Cardiac fibroblast (primary cell): Measurements from ENCODE around the gene PCDHA1.
A peak's percentile ranks its signal among the peaks of the same experiment; 100 is the strongest.

Experiments
- DNase-seq, 2 donors: peaks; one replicate each; pipeline versions ENCODE4 v3.0.0 to v3.0.0-alpha.2; 2010; ENCODE audit warnings: low read depth in 2 of 2
- H3K4me3 ChIP-seq, 2 donors: replicated peaks in 1 of 2; 1 replicate in 1 of 2; 2 replicates in 1 of 2; pipeline ENCODE4 v1.5.1; 2011; ENCODE audit warnings: low read depth in 2 of 2, low read length in 2 of 2, mild to moderate bottlenecking in 2 of 2, moderate library complexity in 1 of 2
- CTCF ChIP-seq: IDR thresholded peaks from one replicate; pipeline ENCODE4 v1.5.1; 2011; ENCODE audit warnings: low read depth, mild to moderate bottlenecking, low read length, inconsistent platforms

Gene PCDHA1

DNA sequence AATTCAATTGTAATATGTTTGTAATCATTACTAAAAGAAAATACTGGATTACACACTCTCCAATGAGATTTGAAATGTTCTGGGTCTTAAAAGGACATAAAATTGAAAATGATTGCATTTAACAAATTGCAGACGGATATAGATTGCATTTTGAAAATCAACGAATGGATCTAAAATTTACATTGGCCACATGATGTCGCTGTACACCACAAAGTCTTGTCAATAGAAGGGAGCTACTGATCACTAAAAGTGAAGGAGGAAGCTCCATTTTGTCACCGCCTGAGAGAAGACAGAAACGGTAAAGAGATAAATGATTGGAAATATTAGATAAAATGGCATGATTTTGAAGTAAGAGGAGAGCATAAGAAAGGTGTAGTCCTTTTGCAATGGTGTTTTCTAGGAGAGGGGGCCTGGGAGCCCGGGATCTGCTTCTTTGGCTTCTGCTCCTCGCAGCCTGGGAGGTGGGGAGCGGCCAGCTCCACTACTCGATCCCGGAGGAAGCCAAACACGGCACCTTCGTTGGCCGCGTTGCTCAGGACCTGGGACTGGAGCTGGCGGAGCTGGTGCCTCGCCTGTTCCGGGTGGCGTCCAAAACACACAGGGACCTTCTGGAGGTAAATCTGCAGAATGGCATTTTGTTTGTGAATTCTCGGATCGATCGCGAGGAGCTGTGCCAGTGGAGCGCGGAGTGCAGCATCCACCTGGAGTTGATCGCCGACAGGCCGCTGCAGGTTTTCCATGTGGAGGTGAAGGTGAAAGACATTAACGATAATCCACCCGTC, at the start of gene PCDHA1:
TSS of gene PCDHA1 (plus strand) at position 236 of the 782 bp plus-strand sequence.
- H3K4me3 ChIP-seq: no peak within 1 kb of the TSS
- no peak for DNase-seq
- TF ChIP-seq CTCF: no peak

- no peak overlapping the region for H3K4me3 ChIP-seq
- no peak for TF ChIP-seq CTCF
- DNase-seq: no peak
Measured at GRCh38 chr5:140737486-140737885, 48.5 kb upstream of the PCDHA1 start.

DNA sequence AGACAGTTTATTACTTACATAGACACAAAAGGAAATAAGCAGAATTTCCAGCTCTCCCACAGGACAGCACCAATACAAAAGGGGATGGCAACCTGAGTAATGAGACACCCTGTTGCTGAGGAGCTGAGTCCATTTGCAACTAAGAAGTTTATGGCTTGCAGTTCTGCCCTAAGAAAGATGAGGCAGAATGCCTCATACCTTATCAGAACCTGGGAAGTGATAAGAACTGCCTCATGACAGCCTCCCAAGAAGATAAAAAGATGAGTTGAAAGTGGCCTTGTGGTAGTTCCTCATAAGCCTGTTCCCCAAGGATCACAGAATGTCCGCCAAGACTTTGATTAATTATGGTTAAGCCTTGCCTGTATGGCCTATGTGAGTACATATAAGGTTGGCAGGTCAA, 44.0 kb upstream of the PCDHA1 start:
- DNase-seq: no peak
- no peak for TF ChIP-seq CTCF
- no peak overlapping the region for H3K4me3 ChIP-seq

DNA sequence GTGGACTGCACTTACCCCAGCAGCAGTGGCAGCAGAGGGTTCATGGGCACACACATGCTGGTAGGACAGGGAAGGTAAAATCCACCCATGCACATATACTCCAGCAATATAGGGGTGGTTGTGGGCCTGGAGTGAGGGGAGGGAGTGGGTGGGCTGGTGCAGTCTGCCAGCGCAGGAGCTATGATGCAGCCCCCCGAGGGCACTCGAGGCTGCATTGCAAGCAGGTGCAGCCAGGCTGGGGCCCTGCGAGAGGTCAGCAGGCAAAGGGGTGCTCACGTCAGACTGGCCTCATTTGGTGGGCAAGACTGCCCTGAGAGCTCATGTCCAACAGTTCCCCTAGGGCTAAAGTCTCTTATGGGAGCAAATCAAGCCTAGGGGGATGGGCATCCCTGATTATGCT, 32.4 kb upstream of the PCDHA1 start:
- DNase-seq: no peak
- no peak overlapping the region for H3K4me3 ChIP-seq
- TF ChIP-seq CTCF: no peak

DNA sequence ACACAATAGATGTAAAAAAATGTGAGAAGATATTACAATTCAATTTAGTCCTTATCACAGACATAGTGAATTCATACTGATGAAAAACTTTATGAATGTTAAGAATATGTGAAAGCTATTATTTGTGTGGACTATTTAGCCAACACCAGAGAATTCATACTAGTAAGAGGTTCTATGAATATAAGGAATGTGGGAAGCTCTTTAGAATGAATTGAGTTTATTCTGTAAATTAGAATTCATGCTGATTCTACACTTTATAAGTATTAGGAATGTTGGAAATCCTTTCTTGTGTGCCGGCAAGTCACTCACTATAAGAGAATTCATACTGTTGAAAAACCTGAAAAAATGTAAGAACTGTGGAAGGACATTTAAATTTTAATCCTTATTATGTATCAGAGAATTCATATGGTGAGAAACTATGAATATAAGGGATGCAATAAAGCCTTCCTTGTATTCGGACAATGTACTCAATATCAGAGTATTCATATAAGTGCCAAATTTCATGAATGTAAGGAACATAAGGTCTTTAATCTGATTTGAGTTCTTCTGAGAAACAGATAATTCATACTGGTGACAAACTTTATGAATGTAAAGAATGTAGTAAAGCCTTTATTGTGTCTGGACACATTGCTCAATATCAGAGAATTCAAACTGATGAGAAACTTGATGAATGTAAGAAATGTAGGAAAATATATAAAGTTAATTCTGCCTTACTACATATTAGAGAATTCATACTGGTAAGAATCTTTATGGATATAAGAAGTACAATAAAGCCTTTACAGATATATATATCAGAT, 21.6 kb upstream of the PCDHA1 start:
- peak in 1 of 2 donors; percentile 13 for DNase-seq

DNA sequence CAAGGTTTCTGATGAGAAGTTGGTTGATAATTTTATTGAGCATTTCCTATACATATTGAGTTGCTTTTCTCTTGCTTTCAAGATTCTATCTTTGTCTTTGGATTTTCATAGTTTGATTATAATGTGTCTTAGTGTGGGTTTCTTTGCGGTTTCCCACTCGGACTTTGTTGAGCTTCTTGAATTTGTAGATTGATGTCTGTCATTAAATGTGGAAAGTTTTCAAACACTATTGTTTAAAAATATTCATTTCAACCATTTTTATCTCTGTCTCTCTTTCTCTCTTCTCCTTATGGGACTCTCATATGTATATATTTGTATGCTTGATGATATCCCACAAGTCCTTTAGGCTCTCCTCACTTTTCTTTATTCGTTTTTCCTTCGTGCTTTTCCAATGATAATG, 18.5 kb upstream of the PCDHA1 start:
- H3K4me3 ChIP-seq: no peak overlapping the region
- no peak for DNase-seq
- TF ChIP-seq CTCF: no peak

More for the DNA sequence above, 21.6 kb upstream of the PCDHA1 start:
- TF ChIP-seq CTCF: no peak
- H3K4me3 ChIP-seq: no peak overlapping the region
